ENCODE measurements around the gene FYN. TPM values are rescaled to one million over a fixed set of nuclear protein-coding genes. Genes with fewer than 3 reads are reported as not detected.

FYN gene
- total and polyA plus RNA-seq, 2 of the 8 experiments (the other 6 are each of a cell fraction or from before 2014, with no cell fraction given): 46.8 to 97.2 TPM

DNA sequence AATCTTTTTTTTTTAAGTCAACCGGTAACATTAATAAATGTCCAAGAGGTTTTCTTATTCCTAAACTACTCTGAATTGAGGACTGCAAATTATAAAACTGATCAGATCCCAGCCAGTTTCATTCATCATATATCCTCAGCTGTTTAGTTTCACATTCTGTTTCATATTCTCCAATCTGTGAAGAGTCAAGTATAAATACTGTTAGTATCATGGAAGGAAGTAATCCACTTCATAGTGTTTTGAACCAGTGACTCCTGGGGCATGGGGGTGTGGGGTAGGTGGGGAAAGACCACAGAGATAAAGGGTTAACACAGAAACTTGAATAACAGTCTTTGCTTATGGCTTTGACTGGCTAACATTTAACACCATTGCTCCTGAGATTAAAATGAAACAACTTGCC lies 69.9 kb downstream of the FYN start:
- Histone ChIP-seq H3K4me3 (ENCODE audit: extremely low read depth in 1 of 4, insufficient read depth in 2 of 4, low read depth in 3 of 4, low read length in 4 of 4) (no peak overlapping the region), H4K91ac (replicated peaks; ENCODE audit: insufficient read length, low read length) (no peak overlapping the region), H3K14ac (ENCODE audit: insufficient read length) (no peak overlapping the region), H3K27me3 (replicated peaks in 1 of 4; ENCODE audit: control insufficient read depth in 3 of 4, extremely low read depth in 1 of 4, insufficient read depth in 3 of 4, low read length in 3 of 4) (no peaks in the 10 kb centered on the region), H4K5ac (ENCODE audit: insufficient read length, low read depth, low read length) (no peak overlapping the region), H3K9me3 (ENCODE audit: insufficient read depth in 2 of 2, low read depth in 1 of 2, low read length in 1 of 2) (no peaks in the 10 kb centered on the region), H2BK120ac (replicated peaks; ENCODE audit: low read depth, low read length) (no peak overlapping the region), H2BK15ac (ENCODE audit: low read length) (no peak overlapping the region), H2BK12ac (ENCODE audit: low read depth, low read length) (no peak overlapping the region), H3K79me2 (ENCODE audit: control insufficient read depth in 1 of 2, insufficient read depth in 2 of 2, low read length in 2 of 2) (peaks cover 0 to 8% of the 10 kb centered on the region in 2 experiments; a peak in 1 of 4 replicates), H3K36me3 (ENCODE audit: control insufficient read depth in 2 of 4, insufficient read depth in 4 of 4, low read length in 3 of 4) (no peaks in the 10 kb centered on the region), H3K79me1 (ENCODE audit: low read depth, low read length) (no peaks in the 10 kb centered on the region; the same call in 1 of the 2 replicates), H3K4me2 (ENCODE audit: insufficient read depth in 1 of 2, low read depth in 2 of 2, low read length in 2 of 2) (no peak overlapping the region), H3K9ac (replicated peaks in 1 of 4; ENCODE audit: extremely low read depth in 1 of 4, low read depth in 3 of 4, low read length in 3 of 4) (no peak overlapping the region), H4K8ac (ENCODE audit: extremely low read depth, insufficient read depth, low read length) (no peak overlapping the region), H2AK5ac (ENCODE audit: low read depth, low read length) (no peak overlapping the region), H3K4ac (replicated peaks; ENCODE audit: insufficient read length, low read depth, low read length) (no peak overlapping the region), H2AFZ (ENCODE audit: low read length) (no peak overlapping the region), H4K20me1 (replicated peaks in 1 of 2; ENCODE audit: control insufficient read depth in 1 of 2, insufficient read depth in 2 of 2, low read length in 2 of 2) (peaks cover 3 to 4% of the 10 kb centered on the region in 2 experiments), H3K23ac (ENCODE audit: insufficient read length) (no peak overlapping the region), H3K23me2 (ENCODE audit: low read depth, low read length) (no peaks in the 10 kb centered on the region), H3K56ac (replicated peaks; ENCODE audit: insufficient read length, low read depth, low read length) (no peak overlapping the region), H3K18ac (ENCODE audit: extremely low read depth, low read length) (no peak overlapping the region), H3K4me1 (replicated peaks in 1 of 4; ENCODE audit: control insufficient read depth in 3 of 4, insufficient read depth in 4 of 4, low read length in 3 of 4) (peaks cover 0 to 13% (median 6%) of the 10 kb centered on the region in 4 experiments; a peak in 5 of 7 replicates), H2BK5ac (ENCODE audit: low read depth, low read length) (no peak overlapping the region), H2BK20ac (ENCODE audit: low read length) (no peak overlapping the region), H3K27ac (ENCODE audit: low read depth, low read length) (no peak overlapping the region)
- ChIA-PET CTCF (ENCODE audit: partially characterized antibody) (interaction anchor here (0.6 to 1.7 kb wide), 7 partner anchors 14 to 202 kb away, joined by 3 to 6 read pairs (median 3); no protein-coding TSS in a partner anchor), POLR2A (ENCODE audit: partially characterized antibody) (no interaction called here)
- 93% methylated on average over 1 of the region's 1 CpG; no CpG with 5 or more reads in 1 of the 2 experiments for WGBS, 2 experiments (ENCODE audit: extremely low coverage in 1 of 2, insufficient coverage in 1 of 2, insufficient read length in 1 of 2, insufficient replicate concordance in 2 of 2, low coverage in 1 of 2, low lambda C conversion rate in 2 of 2, missing lambda C conversion rate in 1 of 2)
- FAIRE-seq (no peak), DNase-seq (ENCODE audit: low read depth in 1 of 2, low spot score in 2 of 2) (no peak)
- no peak for TF ChIP-seq MAFK (IDR thresholded peaks at IDR 0.05; ENCODE audit: low read depth, low read length)
- no peak for TF ChIP-seq KDM5A (IDR thresholded peaks at IDR 0.05; ENCODE audit: low read length)
- TF ChIP-seq CTBP2 (IDR thresholded peaks at IDR 0.05; ENCODE audit: borderline replicate concordance, insufficient read depth, insufficient read length, low read length): no peak
- no peak for TF ChIP-seq ZNF274 (IDR thresholded peaks at IDR 0.05; ENCODE audit: borderline replicate concordance, extremely low read depth, low read length)
- no peak for TF ChIP-seq SP1 (IDR thresholded peaks at IDR 0.05; ENCODE audit: low read depth, low read length)
- no peak for TF ChIP-seq ATF3 (IDR thresholded peaks at IDR 0.05; ENCODE audit: insufficient read depth, low read depth, low read length)
- no peak for TF ChIP-seq SAP30 (IDR thresholded peaks at IDR 0.05; ENCODE audit: insufficient read depth, insufficient replicate concordance, low read length)
- no peak for TF ChIP-seq SP4 (IDR thresholded peaks at IDR 0.05; ENCODE audit: low read length)
- TF ChIP-seq POLR2A (IDR thresholded peaks at IDR 0.05; ENCODE audit: control extremely low read depth in 1 of 2, low read depth in 2 of 2, low read length in 2 of 2): no peak
- TF ChIP-seq SUZ12 (IDR thresholded peaks at IDR 0.05; ENCODE audit: low read length): no peak
- TF ChIP-seq FOSL1 (IDR thresholded peaks at IDR 0.05; ENCODE audit: insufficient read depth, low read depth, low read length): no peak
- TF ChIP-seq NANOG (IDR thresholded peaks at IDR 0.05; ENCODE audit: insufficient read depth, low read depth, low read length, poor library complexity, severe bottlenecking): no peak
- TF ChIP-seq TEAD4 (IDR thresholded peaks at IDR 0.05; ENCODE audit: low read depth, low read length): no peak
- no peak for TF ChIP-seq TAF7 (optimal IDR thresholded peaks at IDR 0.05; ENCODE audit: borderline replicate concordance, low read depth, low read length)
